ENCODE measurements around the gene PABPC1L.
"Not testable (repeated sequence)": the region's sequence is repeated elsewhere in the genome, so short reads cannot be mapped to it uniquely, and the experiment has no call there.

PABPC1L gene

GRCh38 chr20:44909872-44910689, at the start of gene PABPC1L:
Gene PABPC1L (plus strand): TSS chr20:44910060. CDS start chr20:44910144, 84 bp downstream.
- DNase-seq: peak in 40 of 42 donors; percentile 40 to 80 (median 64)
- intact Hi-C loops (cut with DNase I): no loop called here

GRCh38 chr20:44861531-44862006, 48.3 kb upstream of the PABPC1L start:
- DNase-seq: peak in 8 of 42 donors; percentile 17 to 65 (median 24)
- intact Hi-C loops (cut with DNase I): no loop called here

GRCh38 chr20:44862286-44862685, 47.6 kb upstream of the PABPC1L start:
- DNase-seq: no peak
- intact Hi-C loops (cut with DNase I): no loop called here

- intact Hi-C loops (cut with DNase I); DNase-seq: not testable (repeated sequence)
Measured at GRCh38 chr20:44863365-44864084, 46.3 kb upstream of the PABPC1L start.

- DNase-seq; intact Hi-C loops (cut with DNase I): not testable (repeated sequence)
Measured at GRCh38 chr20:44864493-44864892, 45.4 kb upstream of the PABPC1L start.

GRCh38 chr20:44866703-44867335, 43.0 kb upstream of the PABPC1L start:
- intact Hi-C loops (cut with DNase I): loop anchor here (5.0 kb wide), 2 partner anchors 125 to 180 kb away; no protein-coding TSS in a partner anchor

GRCh38 chr20:44869471-44869870, 40.4 kb upstream of the PABPC1L start:
- intact Hi-C loops (cut with DNase I): loop anchor here (5.0 kb wide), 2 partner anchors 127 to 182 kb away; no protein-coding TSS in a partner anchor

More at GRCh38 chr20:44866703-44867335, 43.0 kb upstream of the PABPC1L start:
- DNase-seq: no peak

GRCh38 chr20:44882360-44882759, 27.5 kb upstream of the PABPC1L start:
- intact Hi-C loops (cut with DNase I); DNase-seq: not testable (repeated sequence)

More at GRCh38 chr20:44869471-44869870, 40.4 kb upstream of the PABPC1L start:
- no peak for DNase-seq

- intact Hi-C loops (cut with DNase I): no loop called here
- DNase-seq: no peak
Measured at GRCh38 chr20:44883214-44883902, 26.5 kb upstream of the PABPC1L start.

GRCh38 chr20:44884907-44885391, 24.9 kb upstream of the PABPC1L start:
- DNase-seq: peak in 25 of 42 donors; percentile 14 to 69 (median 49)
- intact Hi-C loops (cut with DNase I): loop anchor here (5.0 kb wide), 1 partner anchor 77 kb away; the partner anchor contains the start of gene TOMM34

GRCh38 chr20:44885392-44886265, 24.2 kb upstream of the PABPC1L start, which contains the start of gene YWHAB:
Gene YWHAB (plus strand): TSS chr20:44885705. CDS start chr20:44901534, 15,829 bp downstream.
- peak; percentile 89 to 99 (median 98) for DNase-seq
- intact Hi-C loops (cut with DNase I): loop anchor here (5.0 kb wide), 1 partner anchor 77 kb away; the partner anchor contains the start of gene TOMM34

- intact Hi-C loops (cut with DNase I): loop anchor here (5.0 kb wide), 1 partner anchor 76 kb away; the partner anchor contains the start of gene TOMM34
- peak in 3 of 42 donors; percentile 10 to 19 (median 14) for DNase-seq
Measured at GRCh38 chr20:44886266-44886651, 23.6 kb upstream of the PABPC1L start.

- intact Hi-C loops (cut with DNase I): loop anchor here (5.0 kb wide), 1 partner anchor 75 kb away; the partner anchor contains the start of gene TOMM34
- no peak for DNase-seq
Measured at GRCh38 chr20:44886828-44887227, 23.0 kb upstream of the PABPC1L start.

GRCh38 chr20:44887466-44887865, 22.4 kb upstream of the PABPC1L start:
- no peak for DNase-seq
- intact Hi-C loops (cut with DNase I): loop anchor here (5.0 kb wide), 1 partner anchor 75 kb away; the partner anchor contains the start of gene TOMM34

- DNase-seq: no peak
- intact Hi-C loops (cut with DNase I): loop anchor here (5.0 kb wide), 1 partner anchor 74 kb away; the partner anchor contains the start of gene TOMM34
Measured at GRCh38 chr20:44888226-44889103, 21.4 kb upstream of the PABPC1L start.

GRCh38 chr20:44891826-44892225, 18.0 kb upstream of the PABPC1L start:
- intact Hi-C loops (cut with DNase I): no loop called here
- no peak for DNase-seq
